GM12878 (cell line): ENCODE measurements around the gene NT5C3B. TPM values are rescaled to one million over a fixed set of nuclear protein-coding genes. Genes with fewer than 3 reads are reported as not detected.

ENCODE experiments used
- BACH1 ChIP-seq: fragments of 450-650 bp; IDR thresholded peaks from 2 replicates; pipeline ENCODE4 v1.6.1; 2017; ENCODE audit warnings: mild to moderate bottlenecking, borderline replicate concordance
- CREM ChIP-seq: IDR thresholded peaks from 2 replicates; pipeline ENCODE4 v1.6.1; 2014; ENCODE audit warnings: antibody characterized with exemption, low read depth
- EGR1 ChIP-seq, 2 experiments: IDR thresholded peaks; 1 replicate in 1 of 2; 2 replicates in 1 of 2; pipeline ENCODE4 v1.6.1; 2011 to 2012; ENCODE audit warnings: low read depth in 2 of 2, low read length in 2 of 2, borderline replicate concordance in 1 of 2, mild to moderate bottlenecking in 1 of 2, moderate library complexity in 1 of 2
- FOS ChIP-seq: IDR thresholded peaks from 3 replicates; pipeline ENCODE4 v1.6.1; 2011; ENCODE audit warnings: borderline replicate concordance; ENCODE audit not compliant: insufficient read length; ENCODE audit errors: extremely low read depth
- FOXK2 ChIP-seq: fragments of 450-650 bp; IDR thresholded peaks from 2 replicates; pipeline ENCODE4 v1.6.1; 2017; ENCODE audit warnings: mild to moderate bottlenecking, moderate library complexity
- GATAD2B ChIP-seq: fragments of 450-650 bp; conservative IDR thresholded peaks from 2 replicates; pipeline ENCODE4 v1.6.1; 2017; ENCODE audit warnings: low read depth, mild to moderate bottlenecking, moderate library complexity
- HDAC6 ChIP-seq: fragments of 200-600 bp; sonication (generic); IDR thresholded peaks from one replicate; pipeline ENCODE4 v1.8.0; 2017; ENCODE audit warnings: antibody characterized with exemption; ENCODE audit not compliant: unreplicated experiment
- IKZF1 ChIP-seq: fragments of 450-650 bp; conservative IDR thresholded peaks from 2 replicates; pipeline ENCODE4 v1.6.1; 2017; ENCODE audit warnings: antibody characterized with exemption, mild to moderate bottlenecking
- LARP7 ChIP-seq: fragments of 450-650 bp; IDR thresholded peaks from 2 replicates; pipeline ENCODE4 v1.6.1; 2017; ENCODE audit warnings: mild to moderate bottlenecking
- MTA3 ChIP-seq: IDR thresholded peaks from 2 replicates; pipeline ENCODE4 v1.6.1; 2012; ENCODE audit warnings: low read length, inconsistent platforms, borderline replicate concordance
- MXI1 ChIP-seq: fragments of 150-350 bp; IDR thresholded peaks from 2 replicates; pipeline ENCODE4 v1.6.1; 2011; ENCODE audit warnings: low read depth, mild to moderate bottlenecking, inconsistent platforms, low read length, improper control_type of control experiment
- NR2C1 ChIP-seq: fragments of 450-650 bp; IDR thresholded peaks from 2 replicates; pipeline ENCODE4 v1.6.1; 2017; ENCODE audit warnings: antibody characterized with exemption, mild to moderate bottlenecking, moderate library complexity
- NRF1 ChIP-seq: conservative IDR thresholded peaks from 2 replicates; pipeline ENCODE4 v1.6.1; 2011; ENCODE audit warnings: mild to moderate bottlenecking, low read depth, low read length, improper control_type of control experiment
- RAD21 ChIP-seq: IDR thresholded peaks from 2 replicates; pipeline ENCODE4 v1.6.1; 2011; ENCODE audit warnings: mild to moderate bottlenecking, low read depth, low read length, moderate library complexity; ENCODE audit not compliant: insufficient read depth
- RB1 ChIP-seq: fragments of 450-650 bp; formaldehyde crosslinking; IDR thresholded peaks from 2 replicates; pipeline ENCODE4 v1.6.1; 2017; ENCODE audit warnings: mild to moderate bottlenecking, borderline replicate concordance
- SIN3A ChIP-seq: IDR thresholded peaks from 2 replicates; pipeline ENCODE4 v1.6.1; 2012; ENCODE audit warnings: low read depth, low read length, improper control_type of control experiment
- SKIL ChIP-seq: fragments of 450-650 bp; IDR thresholded peaks from 2 replicates; pipeline ENCODE4 v1.6.1; 2017; ENCODE audit warnings: mild to moderate bottlenecking, low read depth, inconsistent platforms; ENCODE audit not compliant: poor library complexity, severe bottlenecking
- SMC3 ChIP-seq: IDR thresholded peaks from 2 replicates; pipeline ENCODE4 v1.6.1; 2011; ENCODE audit warnings: low read length, improper control_type of control experiment, borderline replicate concordance
- TARDBP ChIP-seq: IDR thresholded peaks from 2 replicates; pipeline ENCODE4 v1.6.1; 2016; ENCODE audit warnings: borderline replicate concordance
- YY1 ChIP-seq: IDR thresholded peaks from 2 replicates; pipeline ENCODE4 v1.6.1; 2011; ENCODE audit warnings: low read depth, mild to moderate bottlenecking, low read length
- ZNF207 ChIP-seq: fragments of 450-650 bp; IDR thresholded peaks from 2 replicates; pipeline ENCODE4 v1.6.1; 2014; ENCODE audit warnings: antibody characterized with exemption, mild to moderate bottlenecking, borderline replicate concordance
- ZNF217 ChIP-seq: fragments of 450-650 bp; IDR thresholded peaks from 2 replicates; pipeline ENCODE4 v1.6.1; 2017; ENCODE audit warnings: antibody characterized with exemption, mild to moderate bottlenecking
- polyA plus RNA-seq, 11 experiments: library from polyadenylated mRNA; depleted of rRNA in 4 of 11; unstranded in 6 of 11; stranded (reverse) in 5 of 11; fragments of >200 nt; fragmentation: Nextera tagmentation in 4 of 11; fragmentation: Illumina TruSeq in 1 of 11; extraction: Ambion mirVana in 4 of 11; extraction: Trizol in 1 of 11; gene quantifications; 1 replicate in 1 of 11; 2 replicates in 10 of 11; pipeline versions ENCODE4 v1.2.1 to v1.2.3, GENCODE V29; 2011 to 2016; ENCODE audit warnings: inconsistent platforms in 2 of 11, missing spikeins in 2 of 11, low read depth in 1 of 11
- total RNA-seq, 4 experiments: library from RNA; depleted of rRNA in 3 of 4; stranded (reverse); fragments of >200 nt in 3 of 4; fragmentation: Illumina TruSeq in 1 of 4; extraction: Trizol in 1 of 4; gene quantifications; 2 replicates each; pipeline versions ENCODE4 v1.2.1 to v1.2.3, GENCODE V29; 2013 to 2021
- TF ChIP-seq, protein P1 (sequence below): fragments of 450-650 bp; IDR thresholded peaks from 2 replicates; pipeline ENCODE4 v1.6.1; 2017; ENCODE audit warnings: mild to moderate bottlenecking, moderate library complexity
- TF ChIP-seq, protein P2 (sequence below): IDR thresholded peaks from 2 replicates; pipeline ENCODE4 v1.6.1; 2012; ENCODE audit warnings: low read depth, low read length, improper control_type of control experiment

Gene NT5C3B
- total and polyA plus RNA-seq, 10 of the 15 experiments (the other 5 are each of a cell fraction or from before 2014, with no cell fraction given), result 0.52 to 64.6 (median 41.0) TPM

GRCh38 chr17:41811549-41812380 is 24.3 kb downstream of the NT5C3B start, which contains the start of gene P3H4 (continued):
- no peak for TF ChIP-seq SKIL
- TF ChIP-seq, protein P1, sequence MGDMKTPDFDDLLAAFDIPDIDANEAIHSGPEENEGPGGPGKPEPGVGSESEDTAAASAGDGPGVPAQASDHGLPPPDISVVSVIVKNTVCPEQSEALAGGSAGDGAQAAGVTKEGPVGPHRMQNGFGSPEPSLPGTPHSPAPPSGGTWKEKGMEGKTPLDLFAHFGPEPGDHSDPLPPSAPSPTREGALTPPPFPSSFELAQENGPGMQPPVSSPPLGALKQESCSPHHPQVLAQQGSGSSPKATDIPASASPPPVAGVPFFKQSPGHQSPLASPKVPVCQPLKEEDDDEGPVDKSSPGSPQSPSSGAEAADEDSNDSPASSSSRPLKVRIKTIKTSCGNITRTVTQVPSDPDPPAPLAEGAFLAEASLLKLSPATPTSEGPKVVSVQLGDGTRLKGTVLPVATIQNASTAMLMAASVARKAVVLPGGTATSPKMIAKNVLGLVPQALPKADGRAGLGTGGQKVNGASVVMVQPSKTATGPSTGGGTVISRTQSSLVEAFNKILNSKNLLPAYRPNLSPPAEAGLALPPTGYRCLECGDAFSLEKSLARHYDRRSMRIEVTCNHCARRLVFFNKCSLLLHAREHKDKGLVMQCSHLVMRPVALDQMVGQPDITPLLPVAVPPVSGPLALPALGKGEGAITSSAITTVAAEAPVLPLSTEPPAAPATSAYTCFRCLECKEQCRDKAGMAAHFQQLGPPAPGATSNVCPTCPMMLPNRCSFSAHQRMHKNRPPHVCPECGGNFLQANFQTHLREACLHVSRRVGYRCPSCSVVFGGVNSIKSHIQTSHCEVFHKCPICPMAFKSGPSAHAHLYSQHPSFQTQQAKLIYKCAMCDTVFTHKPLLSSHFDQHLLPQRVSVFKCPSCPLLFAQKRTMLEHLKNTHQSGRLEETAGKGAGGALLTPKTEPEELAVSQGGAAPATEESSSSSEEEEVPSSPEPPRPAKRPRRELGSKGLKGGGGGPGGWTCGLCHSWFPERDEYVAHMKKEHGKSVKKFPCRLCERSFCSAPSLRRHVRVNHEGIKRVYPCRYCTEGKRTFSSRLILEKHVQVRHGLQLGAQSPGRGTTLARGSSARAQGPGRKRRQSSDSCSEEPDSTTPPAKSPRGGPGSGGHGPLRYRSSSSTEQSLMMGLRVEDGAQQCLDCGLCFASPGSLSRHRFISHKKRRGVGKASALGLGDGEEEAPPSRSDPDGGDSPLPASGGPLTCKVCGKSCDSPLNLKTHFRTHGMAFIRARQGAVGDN, result peak; percentile 80; the same call in 1 of the 2 replicates
- TF ChIP-seq NRF1, result no peak
- peak; percentile 16; the same call in 1 of the 2 replicates for TF ChIP-seq NR2C1
- TF ChIP-seq IKZF1, result peak; percentile 94
- TF ChIP-seq LARP7, result peak; percentile 83
- TF ChIP-seq YY1, result peak; percentile 8; the same call in 1 of the 2 replicates
- peak in 1 of 2 experiments; percentile 62; a peak in 1 of 3 replicates for TF ChIP-seq EGR1 (IDR thresholded peaks at IDR 0.05; ENCODE audit: borderline replicate concordance in 1 of 2, low read depth in 2 of 2, low read length in 2 of 2)
- TF ChIP-seq RB1, result peak; percentile 83; the same call in 1 of the 2 replicates
- TF ChIP-seq, protein P2, sequence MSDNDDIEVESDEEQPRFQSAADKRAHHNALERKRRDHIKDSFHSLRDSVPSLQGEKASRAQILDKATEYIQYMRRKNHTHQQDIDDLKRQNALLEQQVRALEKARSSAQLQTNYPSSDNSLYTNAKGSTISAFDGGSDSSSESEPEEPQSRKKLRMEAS, result peak; percentile 30
- TF ChIP-seq CREM, result peak; percentile 22; the same call in 1 of the 2 replicates
- TF ChIP-seq SIN3A, result 0 out of 2 replicates have a peak, but pooled peaks have one; percentile 46
- peak; percentile 39; the same call in 1 of the 2 replicates for TF ChIP-seq TARDBP
- peak; percentile 67 for TF ChIP-seq HDAC6
- TF ChIP-seq FOS, result no peak
- TF ChIP-seq RAD21, result 0 out of 2 replicates have a peak, but pooled peaks have one; percentile 14
- no peak for TF ChIP-seq FOXK2
- peak; percentile 89 for TF ChIP-seq BACH1
- TF ChIP-seq MTA3, result no peak
- peak; percentile 58; the same call in 1 of the 2 replicates for TF ChIP-seq MXI1
- peak; percentile 95 for TF ChIP-seq GATAD2B
- TF ChIP-seq ZNF217, result 0 out of 2 replicates have a peak, but pooled peaks have one; percentile 18
- 0 out of 2 replicates have a peak, but pooled peaks have one; percentile 4 for TF ChIP-seq SMC3
- peak; percentile 68; the same call in 1 of the 2 replicates for TF ChIP-seq ZNF207
